HG03342 (cell line): Measurements from ENCODE around the gene LANCL2.
"Not testable (repeated sequence)": the region's sequence is repeated elsewhere in the genome, so short reads cannot be mapped to it uniquely, and the experiment has no call there.

Experiments
- ATAC-seq: cut with Tn5 transposase; IDR thresholded peaks from one replicate; pipeline ENCODE4 v1.9.1; 2021; ENCODE audit warnings: mild to moderate bottlenecking, moderate library complexity; ENCODE audit not compliant: unreplicated experiment

Gene LANCL2

GRCh38 chr7:55365205-55365674 is at the start of gene LANCL2:
TSS of gene LANCL2 (plus strand) at chr7:55365337. CDS start at chr7:55366026, 689 bp downstream.
- peak; percentile 41 for ATAC-seq

GRCh38 chr7:55325371-55325792 is 39.8 kb upstream of the LANCL2 start:
- no peak for ATAC-seq

GRCh38 chr7:55326081-55326835 is 38.9 kb upstream of the LANCL2 start:
- ATAC-seq: no peak

GRCh38 chr7:55326945-55327626 is 38.1 kb upstream of the LANCL2 start:
- ATAC-seq: no peak

GRCh38 chr7:55335151-55335550 is 30.0 kb upstream of the LANCL2 start:
- ATAC-seq: no peak

GRCh38 chr7:55335786-55336185 is 29.4 kb upstream of the LANCL2 start:
- no peak for ATAC-seq

GRCh38 chr7:55336540-55336939 is 28.6 kb upstream of the LANCL2 start:
- no peak for ATAC-seq

- ATAC-seq: no peak
These were observed 25.8 kb upstream of the LANCL2 start for GRCh38 chr7:55339033-55340000.

- no peak for ATAC-seq
These were observed 22.8 kb upstream of the LANCL2 start for GRCh38 chr7:55342216-55342871.

- ATAC-seq: no peak
These were observed 21.9 kb upstream of the LANCL2 start for GRCh38 chr7:55343002-55343781.

- ATAC-seq: no peak
These were observed 21.1 kb upstream of the LANCL2 start for GRCh38 chr7:55343860-55344606.

GRCh38 chr7:55344840-55345239 is 20.3 kb upstream of the LANCL2 start:
- ATAC-seq: no peak

GRCh38 chr7:55345292-55345691 is 19.8 kb upstream of the LANCL2 start:
- ATAC-seq: no peak

- ATAC-seq: no peak
These were observed 16.6 kb upstream of the LANCL2 start for GRCh38 chr7:55348502-55348901.

GRCh38 chr7:55349121-55349520 is 16.0 kb upstream of the LANCL2 start:
- no peak for ATAC-seq

- ATAC-seq: no peak
These were observed 14.9 kb upstream of the LANCL2 start for GRCh38 chr7:55350281-55350680.

- ATAC-seq: no peak
These were observed 13.9 kb upstream of the LANCL2 start for GRCh38 chr7:55351263-55351662.

GRCh38 chr7:55352947-55353273 is 12.2 kb upstream of the LANCL2 start:
- not testable (repeated sequence) for ATAC-seq

GRCh38 chr7:55360486-55360885 is 4.7 kb upstream of the LANCL2 start:
- no peak for ATAC-seq
